Fibroblast of lung (primary cell): ENCODE data around the gene HMGN1. TPM values are rescaled to one million over a fixed set of nuclear protein-coding genes. Genes with fewer than 3 reads are reported as not detected.

Experiments
- DNase-seq, 2 donors: peaks; one replicate each; pipeline versions ENCODE4 v3.0.0 to v3.0.0-alpha.2; 2010; ENCODE audit warnings: low read depth in 2 of 2
- H2AFZ ChIP-seq: 2 replicates; pipeline ENCODE4 v1.5.1; 2012; ENCODE audit warnings: low read length, control low read depth, inconsistent platforms
- H3K27ac ChIP-seq: 2 replicates; pipeline ENCODE4 v1.5.1; 2011; ENCODE audit warnings: low read length, control low read depth; ENCODE audit not compliant: insufficient read depth
- H3K27me3 ChIP-seq: 2 replicates; pipeline ENCODE4 v1.5.1; 2011; ENCODE audit warnings: mild to moderate bottlenecking, low read length; ENCODE audit not compliant: control insufficient read depth, insufficient read depth
- H3K36me3 ChIP-seq: 2 replicates; pipeline ENCODE4 v1.5.1; 2011; ENCODE audit warnings: low read length; ENCODE audit not compliant: control insufficient read depth, insufficient read depth
- H3K4me1 ChIP-seq: 2 replicates; pipeline ENCODE4 v1.5.1; 2011; ENCODE audit warnings: low read length; ENCODE audit not compliant: control insufficient read depth, insufficient read depth; ENCODE audit errors: extremely low read depth
- H3K4me2 ChIP-seq: 2 replicates; pipeline ENCODE4 v1.5.1; 2011; ENCODE audit warnings: low read length, control low read depth; ENCODE audit not compliant: insufficient read depth; ENCODE audit errors: extremely low read depth
- H3K4me3 ChIP-seq, 4 experiments: fragments of 200-600 bp in 1 of 4; sonication (generic) in 1 of 4; replicated peaks in 1 of 4; 2 replicates each; pipeline ENCODE4 v1.5.1; 2011 to 2016; ENCODE audit warnings: low read length in 4 of 4, low read depth in 3 of 4, mild to moderate bottlenecking in 3 of 4, control low read depth in 2 of 4, inconsistent platforms in 1 of 4, mixed read lengths in 1 of 4; ENCODE audit not compliant: insufficient read depth in 1 of 4; ENCODE audit errors: control extremely low read depth in 1 of 4
- H3K79me2 ChIP-seq: 2 replicates; pipeline ENCODE4 v1.5.1; 2012; ENCODE audit warnings: mild to moderate bottlenecking, low read length, inconsistent platforms; ENCODE audit not compliant: control insufficient read depth, insufficient read depth
- H3K9ac ChIP-seq: 2 replicates; pipeline ENCODE4 v1.5.1; 2011; ENCODE audit warnings: mild to moderate bottlenecking, low read length, control low read depth; ENCODE audit not compliant: insufficient read depth
- H3K9me3 ChIP-seq: 2 replicates; pipeline ENCODE4 v1.5.1; 2012; ENCODE audit warnings: low read depth, low read length; ENCODE audit not compliant: control insufficient read depth, insufficient read depth
- H4K20me1 ChIP-seq: 2 replicates; pipeline ENCODE4 v1.5.1; 2011; ENCODE audit warnings: low read length; ENCODE audit not compliant: control insufficient read depth, insufficient read depth; ENCODE audit errors: extremely low read depth
- EZH2 ChIP-seq: IDR thresholded peaks from 2 replicates; pipeline ENCODE4 v1.5.1; 2012; ENCODE audit warnings: low read length, control low read depth, mild to moderate bottlenecking; ENCODE audit errors: missing control alignments
- polyA plus RNA-seq, 2 donors: library from polyadenylated mRNA; depleted of rRNA in 1 of 2; stranded (reverse) in 1 of 2; unstranded in 1 of 2; fragments of >200 nt; gene quantifications; 2 replicates each; pipeline ENCODE4 v1.2.1, GENCODE V29; 2011 to 2012; ENCODE audit warnings: missing spikeins in 1 of 2
- total RNA-seq: library from RNA; depleted of rRNA; stranded (reverse); fragments of >200 nt; gene quantifications from 2 replicates; pipeline ENCODE4 v1.2.1, GENCODE V29; 2014
- TF ChIP-seq, protein P1 (sequence below), 2 donors: IDR thresholded peaks in 1 of 2; conservative IDR thresholded peaks in 1 of 2; 1 replicate in 1 of 2; 2 replicates in 1 of 2; pipeline ENCODE4 v1.5.1; 2011 to 2012; ENCODE audit warnings: low read length in 2 of 2, control low read depth in 1 of 2, inconsistent platforms in 1 of 2, low read depth in 1 of 2, mild to moderate bottlenecking in 1 of 2

HMGN1 gene
- total and polyA plus RNA-seq, 2 donors (not counting 1 experiment from before 2014, with no cell fraction given), result 160 to 171 TPM

- Histone ChIP-seq H4K20me1 (no peaks in the 10 kb centered on the region), H3K9me3 (no peaks in the 10 kb centered on the region), H3K27me3 (no peaks in the 10 kb centered on the region), H2AFZ (no peak overlapping the region), H3K36me3 (peaks cover 2% of the 10 kb centered on the region), H3K27ac (no peak overlapping the region), H3K4me3 (no peak overlapping the region), H3K79me2 (no peaks in the 10 kb centered on the region), H3K4me2 (no peak overlapping the region), H3K9ac (no peak overlapping the region), H3K4me1 (no peaks in the 10 kb centered on the region)
- TF ChIP-seq EZH2, result no peak
- TF ChIP-seq, protein P1, sequence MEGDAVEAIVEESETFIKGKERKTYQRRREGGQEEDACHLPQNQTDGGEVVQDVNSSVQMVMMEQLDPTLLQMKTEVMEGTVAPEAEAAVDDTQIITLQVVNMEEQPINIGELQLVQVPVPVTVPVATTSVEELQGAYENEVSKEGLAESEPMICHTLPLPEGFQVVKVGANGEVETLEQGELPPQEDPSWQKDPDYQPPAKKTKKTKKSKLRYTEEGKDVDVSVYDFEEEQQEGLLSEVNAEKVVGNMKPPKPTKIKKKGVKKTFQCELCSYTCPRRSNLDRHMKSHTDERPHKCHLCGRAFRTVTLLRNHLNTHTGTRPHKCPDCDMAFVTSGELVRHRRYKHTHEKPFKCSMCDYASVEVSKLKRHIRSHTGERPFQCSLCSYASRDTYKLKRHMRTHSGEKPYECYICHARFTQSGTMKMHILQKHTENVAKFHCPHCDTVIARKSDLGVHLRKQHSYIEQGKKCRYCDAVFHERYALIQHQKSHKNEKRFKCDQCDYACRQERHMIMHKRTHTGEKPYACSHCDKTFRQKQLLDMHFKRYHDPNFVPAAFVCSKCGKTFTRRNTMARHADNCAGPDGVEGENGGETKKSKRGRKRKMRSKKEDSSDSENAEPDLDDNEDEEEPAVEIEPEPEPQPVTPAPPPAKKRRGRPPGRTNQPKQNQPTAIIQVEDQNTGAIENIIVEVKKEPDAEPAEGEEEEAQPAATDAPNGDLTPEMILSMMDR (conservative IDR thresholded peaks at IDR 0.05 in 1 of 2, IDR thresholded peaks at IDR 0.05 in 1 of 2; ENCODE audit: low read depth in 1 of 2, low read length in 2 of 2), result no peak
- DNase-seq, result no peak
These were observed 9.7 kb downstream of the HMGN1 start for GRCh38 chr21:39339231-39339630.

DNA sequence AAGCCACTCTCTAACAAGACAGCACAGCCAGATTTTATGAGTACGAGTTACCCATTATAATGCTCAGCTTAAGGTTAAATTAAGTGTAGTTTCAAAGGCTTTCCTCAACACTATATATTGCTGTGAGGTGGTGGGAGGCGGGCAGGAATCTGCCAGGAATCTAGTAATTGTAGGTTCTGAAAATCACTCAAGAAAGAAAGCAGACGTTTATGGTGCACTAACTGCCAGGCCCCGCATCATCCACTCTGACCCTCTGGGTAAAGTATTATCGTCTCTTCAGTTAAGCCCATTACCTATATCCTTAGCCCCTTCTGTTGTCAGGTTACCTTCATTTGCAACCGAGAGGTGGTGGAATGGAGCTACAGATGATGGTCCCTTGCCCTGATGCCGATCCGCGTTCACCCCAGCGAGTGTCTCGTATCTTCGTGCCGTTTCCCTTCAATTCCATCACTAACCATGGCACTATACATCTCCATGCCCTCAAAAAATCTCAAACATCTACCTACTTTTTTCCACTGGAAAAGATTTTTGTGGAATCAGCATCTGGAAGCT, 12.4 kb downstream of the HMGN1 start:
- no peak overlapping the region for H3K9ac ChIP-seq
- H3K4me1 ChIP-seq, result no peaks in the 10 kb centered on the region
- no peaks in the 10 kb centered on the region for H3K9me3 ChIP-seq
- H3K27me3 ChIP-seq, result no peaks in the 10 kb centered on the region
- H3K36me3 ChIP-seq, result no peaks in the 10 kb centered on the region
- TF ChIP-seq, protein P1 (conservative IDR thresholded peaks at IDR 0.05 in 1 of 2, IDR thresholded peaks at IDR 0.05 in 1 of 2; ENCODE audit: low read depth in 1 of 2, low read length in 2 of 2), result no peak
- H4K20me1 ChIP-seq, result no peaks in the 10 kb centered on the region
- no peak overlapping the region for H3K4me3 ChIP-seq
- no peaks in the 10 kb centered on the region for H3K79me2 ChIP-seq
- H3K4me2 ChIP-seq, result no peak overlapping the region
- H2AFZ ChIP-seq, result no peak overlapping the region
- no peak for DNase-seq
- no peak overlapping the region for H3K27ac ChIP-seq

DNA sequence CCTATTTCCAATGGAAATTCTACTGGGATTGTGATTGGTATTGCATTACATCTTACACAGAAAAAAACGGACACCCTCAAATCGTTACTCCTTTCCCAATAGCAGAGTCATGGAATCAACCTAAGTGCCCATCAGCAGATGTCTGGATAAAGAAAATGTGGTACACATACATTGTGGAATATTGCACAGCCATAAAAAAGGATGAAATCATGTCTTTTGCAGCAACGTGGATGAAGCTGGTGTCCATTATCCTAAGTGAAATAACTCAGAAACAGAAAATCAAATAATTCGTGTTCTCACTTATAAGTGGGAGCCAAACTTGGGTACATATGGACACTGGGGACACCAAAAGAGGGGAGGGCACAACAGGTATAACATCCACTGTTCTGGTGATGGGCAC, 14.3 kb downstream of the HMGN1 start:
- Histone ChIP-seq H3K27ac (no peak overlapping the region), H2AFZ (no peak overlapping the region), H3K9me3 (no peaks in the 10 kb centered on the region), H3K4me2 (no peak overlapping the region), H4K20me1 (no peaks in the 10 kb centered on the region), H3K36me3 (no peaks in the 10 kb centered on the region), H3K4me1 (no peaks in the 10 kb centered on the region), H3K27me3 (no peaks in the 10 kb centered on the region), H3K79me2 (no peaks in the 10 kb centered on the region), H3K4me3 (no peak overlapping the region), H3K9ac (no peak overlapping the region)
- TF ChIP-seq EZH2, result no peak
- TF ChIP-seq, protein P1 (conservative IDR thresholded peaks at IDR 0.05 in 1 of 2, IDR thresholded peaks at IDR 0.05 in 1 of 2; ENCODE audit: low read depth in 1 of 2, low read length in 2 of 2), result no peak
- DNase-seq, result no peak
